ENCODE measurements around the gene RNF111.
"Not testable (repeated sequence)": the region's sequence is repeated elsewhere in the genome, so short reads cannot be mapped to it uniquely, and the experiment has no call there.

GRCh38 chr15:59000251-59000650 lies 12.8 kb downstream of the RNF111 start:
- not testable (repeated sequence) for TF ChIP-seq CTCF, POLR2A (IDR thresholded peaks at IDR 0.05)
